GM15510 (cell line): ENCODE results near the gene ERBIN.

ENCODE experiments used
- POLR2A ChIP-seq: IDR thresholded peaks from 3 replicates; pipeline ENCODE4 v1.6.1; 2011; ENCODE audit warnings: borderline replicate concordance; ENCODE audit not compliant: insufficient read length; ENCODE audit errors: extremely low read depth

ERBIN gene

GRCh38 chr5:66004216-66004615 is 77.8 kb downstream of the ERBIN start:
- TF ChIP-seq POLR2A = no peak

GRCh38 chr5:66009277-66009676 is 82.9 kb downstream of the ERBIN start:
- TF ChIP-seq POLR2A = no peak

GRCh38 chr5:66010476-66010875 is 84.1 kb downstream of the ERBIN start:
- TF ChIP-seq POLR2A = no peak

- TF ChIP-seq POLR2A = no peak
Measured at GRCh38 chr5:66012271-66012670, 85.9 kb downstream of the ERBIN start.

GRCh38 chr5:66013397-66013796 is 87.0 kb downstream of the ERBIN start:
- TF ChIP-seq POLR2A = no peak

- no peak for TF ChIP-seq POLR2A
Measured at GRCh38 chr5:66013906-66014305, 87.5 kb downstream of the ERBIN start.

GRCh38 chr5:66015196-66015960 is 89.0 kb downstream of the ERBIN start:
- TF ChIP-seq POLR2A = no peak

GRCh38 chr5:66021585-66021984 is 95.2 kb downstream of the ERBIN start:
- no peak for TF ChIP-seq POLR2A

GRCh38 chr5:66039296-66039695 is 112.9 kb downstream of the ERBIN start:
- TF ChIP-seq POLR2A = no peak

- TF ChIP-seq POLR2A = no peak
Measured at GRCh38 chr5:66039701-66040100, 113.3 kb downstream of the ERBIN start.

- no peak for TF ChIP-seq POLR2A
Measured at GRCh38 chr5:66041627-66042026, 115.3 kb downstream of the ERBIN start.

GRCh38 chr5:66057239-66057638 is 130.9 kb downstream of the ERBIN start:
- TF ChIP-seq POLR2A = no peak

- TF ChIP-seq POLR2A = no peak
Measured at GRCh38 chr5:66066826-66067225, 140.5 kb downstream of the ERBIN start.

GRCh38 chr5:66072031-66072430 is 145.7 kb downstream of the ERBIN start:
- TF ChIP-seq POLR2A = no peak

GRCh38 chr5:66074901-66075300 is 148.5 kb downstream of the ERBIN start:
- TF ChIP-seq POLR2A = no peak

GRCh38 chr5:66080664-66081063 is 154.3 kb downstream of the ERBIN start:
- no peak for TF ChIP-seq POLR2A
